DOHH2 (cell line): ENCODE measurements around the gene HMG20A.

ENCODE experiments used
- CTCF ChIP-seq: fragments of 200-600 bp; sonication (generic); IDR thresholded peaks from one replicate; pipeline ENCODE4 v1.5.1; 2014; ENCODE audit warnings: antibody characterized with exemption, mild to moderate bottlenecking, low read depth, low read length; ENCODE audit not compliant: poor library complexity, severe bottlenecking
- EZH2phosphoT487 ChIP-seq: fragments of 200-600 bp; sonication (generic); IDR thresholded peaks from 2 replicates; pipeline ENCODE4 v1.6.1; 2017; ENCODE audit warnings: borderline replicate concordance, mild to moderate bottlenecking, antibody characterized with exemption, low read length, moderate library complexity, mixed read lengths

- TF ChIP-seq CTCF: no peak
- TF ChIP-seq EZH2phosphoT487: no peak
Observed at GRCh38 chr15:77391372-77391951, 29.2 kb upstream of the HMG20A start.
